ENCODE measurements around the gene DUOX1.

- TF ChIP-seq, protein P1, sequence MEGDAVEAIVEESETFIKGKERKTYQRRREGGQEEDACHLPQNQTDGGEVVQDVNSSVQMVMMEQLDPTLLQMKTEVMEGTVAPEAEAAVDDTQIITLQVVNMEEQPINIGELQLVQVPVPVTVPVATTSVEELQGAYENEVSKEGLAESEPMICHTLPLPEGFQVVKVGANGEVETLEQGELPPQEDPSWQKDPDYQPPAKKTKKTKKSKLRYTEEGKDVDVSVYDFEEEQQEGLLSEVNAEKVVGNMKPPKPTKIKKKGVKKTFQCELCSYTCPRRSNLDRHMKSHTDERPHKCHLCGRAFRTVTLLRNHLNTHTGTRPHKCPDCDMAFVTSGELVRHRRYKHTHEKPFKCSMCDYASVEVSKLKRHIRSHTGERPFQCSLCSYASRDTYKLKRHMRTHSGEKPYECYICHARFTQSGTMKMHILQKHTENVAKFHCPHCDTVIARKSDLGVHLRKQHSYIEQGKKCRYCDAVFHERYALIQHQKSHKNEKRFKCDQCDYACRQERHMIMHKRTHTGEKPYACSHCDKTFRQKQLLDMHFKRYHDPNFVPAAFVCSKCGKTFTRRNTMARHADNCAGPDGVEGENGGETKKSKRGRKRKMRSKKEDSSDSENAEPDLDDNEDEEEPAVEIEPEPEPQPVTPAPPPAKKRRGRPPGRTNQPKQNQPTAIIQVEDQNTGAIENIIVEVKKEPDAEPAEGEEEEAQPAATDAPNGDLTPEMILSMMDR (IDR thresholded peaks at IDR 0.05; ENCODE audit: extremely low read depth in 1 of 2, insufficient read depth in 1 of 2, low read depth in 1 of 2, low read length in 2 of 2), result no peak
- TF ChIP-seq POLR2A (IDR thresholded peaks at IDR 0.05; ENCODE audit: low read depth, low read length) (no peak), POLR2AphosphoS5 (IDR thresholded peaks at IDR 0.05; ENCODE audit: insufficient read depth, low read depth, low read length) (no peak), EZH2 (IDR thresholded peaks at IDR 0.05; ENCODE audit: borderline replicate concordance, low read depth, low read length, severe bottlenecking) (no peak), JUN (IDR thresholded peaks at IDR 0.05; ENCODE audit: borderline replicate concordance, insufficient read depth, insufficient read length, low read depth) (no peak), GATA2 (IDR thresholded peaks at IDR 0.05; ENCODE audit: insufficient read depth, insufficient read length, low read depth, low read length) (no peak)
- TF ChIP-seq, protein P2, sequence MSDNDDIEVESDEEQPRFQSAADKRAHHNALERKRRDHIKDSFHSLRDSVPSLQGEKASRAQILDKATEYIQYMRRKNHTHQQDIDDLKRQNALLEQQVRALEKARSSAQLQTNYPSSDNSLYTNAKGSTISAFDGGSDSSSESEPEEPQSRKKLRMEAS (IDR thresholded peaks at IDR 0.05; ENCODE audit: insufficient read depth, insufficient read length), result no peak
Measured at GRCh38 chr15:45094358-45094730, 35.5 kb upstream of the DUOX1 start.
